Measurements from ENCODE around the gene ANXA4.

DNA sequence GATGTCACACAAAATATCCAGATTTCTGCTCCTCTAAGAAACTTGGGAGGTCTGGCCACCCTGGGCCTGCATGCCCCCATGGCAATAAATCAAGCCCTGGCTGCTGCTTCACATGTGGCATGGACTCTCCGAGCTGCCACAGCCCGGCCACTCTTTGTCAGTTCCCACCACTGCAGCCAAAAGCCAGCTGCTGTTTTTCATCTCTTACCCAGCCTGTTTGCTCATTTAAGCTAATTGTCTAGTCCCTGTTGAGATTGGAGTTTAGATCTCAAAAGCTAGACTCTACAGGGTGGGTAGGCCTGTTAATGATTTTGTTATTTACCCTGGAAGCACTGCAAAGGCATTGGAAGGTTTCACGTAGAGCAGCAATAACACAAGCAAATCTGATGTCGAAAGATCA is 20.9 kb upstream of the ANXA4 start:
- TF ChIP-seq, protein P1, sequence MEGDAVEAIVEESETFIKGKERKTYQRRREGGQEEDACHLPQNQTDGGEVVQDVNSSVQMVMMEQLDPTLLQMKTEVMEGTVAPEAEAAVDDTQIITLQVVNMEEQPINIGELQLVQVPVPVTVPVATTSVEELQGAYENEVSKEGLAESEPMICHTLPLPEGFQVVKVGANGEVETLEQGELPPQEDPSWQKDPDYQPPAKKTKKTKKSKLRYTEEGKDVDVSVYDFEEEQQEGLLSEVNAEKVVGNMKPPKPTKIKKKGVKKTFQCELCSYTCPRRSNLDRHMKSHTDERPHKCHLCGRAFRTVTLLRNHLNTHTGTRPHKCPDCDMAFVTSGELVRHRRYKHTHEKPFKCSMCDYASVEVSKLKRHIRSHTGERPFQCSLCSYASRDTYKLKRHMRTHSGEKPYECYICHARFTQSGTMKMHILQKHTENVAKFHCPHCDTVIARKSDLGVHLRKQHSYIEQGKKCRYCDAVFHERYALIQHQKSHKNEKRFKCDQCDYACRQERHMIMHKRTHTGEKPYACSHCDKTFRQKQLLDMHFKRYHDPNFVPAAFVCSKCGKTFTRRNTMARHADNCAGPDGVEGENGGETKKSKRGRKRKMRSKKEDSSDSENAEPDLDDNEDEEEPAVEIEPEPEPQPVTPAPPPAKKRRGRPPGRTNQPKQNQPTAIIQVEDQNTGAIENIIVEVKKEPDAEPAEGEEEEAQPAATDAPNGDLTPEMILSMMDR (IDR thresholded peaks at IDR 0.05; ENCODE audit: poor library complexity) = no peak
- TF ChIP-seq EZH2phosphoT487 (IDR thresholded peaks at IDR 0.05; ENCODE audit: low read depth, severe bottlenecking, unreplicated experiment) = no peak
